ENCODE data around the gene DBNL. TPM values are rescaled to one million over a fixed set of nuclear protein-coding genes. Genes with fewer than 3 reads are reported as not detected.

The DBNL gene
- polyA plus RNA-seq, 2 of the 4 experiments (the other 2 are of a cell fraction), result 41.8 to 95.0 TPM

GRCh38 chr7:44062903-44063295, 18.4 kb downstream of the DBNL start (continued):
- TF ChIP-seq FOSB (CRISPR knock-in tag; IDR thresholded peaks at IDR 0.05) (no peak), HMGXB4 (CRISPR knock-in tag; IDR thresholded peaks at IDR 0.05; ENCODE audit: borderline replicate concordance) (no peak)

- CTCF ChIA-PET, result interaction anchor here (1.4 kb wide), 1 partner anchor 133 kb away, joined by 5 read pairs; no protein-coding TSS in a partner anchor
- DNase-seq (ENCODE audit: low read depth in 1 of 2, low spot score in 1 of 2) (no peak), ATAC-seq (no peak), FAIRE-seq (no peak)
- Histone ChIP-seq H3K4me2 (no peak overlapping the region), H3K4me1 (no peaks in the 10 kb centered on the region), H3K9me3 (no peaks in the 10 kb centered on the region), H3K4me3 (no peak overlapping the region), H3K27ac (no peak overlapping the region)
- TF ChIP-seq HMGXB4 (CRISPR knock-in tag; IDR thresholded peaks at IDR 0.05; ENCODE audit: borderline replicate concordance) (no peak), SMC3 (IDR thresholded peaks at IDR 0.05) (no peak), ESRRA (IDR thresholded peaks at IDR 0.05; ENCODE audit: borderline replicate concordance, low read length) (no peak), MAZ (IDR thresholded peaks at IDR 0.05; ENCODE audit: borderline replicate concordance, low read depth, low read length) (no peak), JUNB (IDR thresholded peaks at IDR 0.05) (no peak), RAD21 (conservative IDR thresholded peaks at IDR 0.05 in 1 of 2, IDR thresholded peaks at IDR 0.05 in 1 of 2) (no peak), TP53 (CRISPR knock-in tag; IDR thresholded peaks at IDR 0.05) (no peak), E2F6 (IDR thresholded peaks at IDR 0.05; ENCODE audit: borderline replicate concordance, low read depth) (no peak), ZC3H11A (IDR thresholded peaks at IDR 0.05) (no peak), PBX3 (IDR thresholded peaks at IDR 0.05) (no peak), ATOH8 (CRISPR knock-in tag; IDR thresholded peaks at IDR 0.05; ENCODE audit: low read depth) (no peak), EHF (CRISPR knock-in tag; IDR thresholded peaks at IDR 0.05) (no peak), MAX (IDR thresholded peaks at IDR 0.05) (no peak), HOXA7 (CRISPR knock-in tag; IDR thresholded peaks at IDR 0.05) (no peak), ZNF302 (CRISPR knock-in tag; IDR thresholded peaks at IDR 0.05) (no peak), ZFP36 (IDR thresholded peaks at IDR 0.05; ENCODE audit: borderline replicate concordance, partially characterized antibody) (no peak)
- 81% methylated on average over 9 of the region's 10 CpGs for WGBS (ENCODE audit: missing lambda C conversion rate)
- POLR2A ChIA-PET, result interaction anchor here (3.1 kb wide), 1 partner anchor 19 kb away, joined by 12 read pairs; the partner anchor contains the start of gene DBNL
These were observed 19.0 kb downstream of the DBNL start for GRCh38 chr7:44063547-44063893.

Data from A549 (cell line).